K562 (cell line): ENCODE results near the gene CD4. TPM values are rescaled to one million over a fixed set of nuclear protein-coding genes. Genes with fewer than 3 reads are reported as not detected.
A peak's percentile ranks its signal among the peaks of the same experiment; 100 is the strongest.

Experiments
- ARID4B ChIP-seq: sonication (generic); formaldehyde crosslinking; IDR thresholded peaks from 2 replicates; pipeline ENCODE4 v1.8.0; 2022; ENCODE audit warnings: mild to moderate bottlenecking, missing genetic modification reagents
- CCNT2 ChIP-seq: IDR thresholded peaks from 2 replicates; pipeline ENCODE4 v1.6.1; 2011; ENCODE audit warnings: borderline replicate concordance, low read depth, mild to moderate bottlenecking, moderate library complexity, mixed read lengths, low read length; ENCODE audit not compliant: insufficient read length; ENCODE audit errors: extremely low read depth
- CREB3 ChIP-seq: fragments of 450-650 bp; conservative IDR thresholded peaks from 2 replicates; pipeline ENCODE4 v1.6.1; 2016; ENCODE audit warnings: missing genetic modification characterization, low read depth, mild to moderate bottlenecking, missing compliant biosample characterization, moderate library complexity
- HNRNPLL ChIP-seq: fragments of 200-400 bp; formaldehyde crosslinking; IDR thresholded peaks from 2 replicates; pipeline ENCODE4 v1.6.1; 2017; ENCODE audit warnings: low read length, low read depth, mild to moderate bottlenecking; ENCODE audit not compliant: poor library complexity, severe bottlenecking
- KDM2B ChIP-seq: fragments of 250-450 bp; sonication (Bioruptor Pico); IDR thresholded peaks from 2 replicates; pipeline ENCODE4 v1.8.0; 2021; ENCODE audit warnings: mild to moderate bottlenecking, moderate library complexity
- LEF1 ChIP-seq: fragments of 450-650 bp; IDR thresholded peaks from 2 replicates; pipeline ENCODE4 v1.6.1; 2016; ENCODE audit warnings: mild to moderate bottlenecking
- MBD2 ChIP-seq: sonication (generic); IDR thresholded peaks from 2 replicates; pipeline ENCODE4 v1.6.1; 2016; ENCODE audit warnings: low read depth, borderline replicate concordance
- MEF2D ChIP-seq: conservative IDR thresholded peaks from 2 replicates; pipeline ENCODE4 v1.6.1; 2016; ENCODE audit warnings: low read depth, missing genetic modification characterization, missing compliant biosample characterization
- NEUROD1 ChIP-seq: fragments of 150-350 bp; IDR thresholded peaks from 2 replicates; pipeline ENCODE4 v1.6.1; 2014; ENCODE audit warnings: borderline replicate concordance, low read length, low read depth; ENCODE audit not compliant: partially characterized antibody
- NFIC ChIP-seq: fragments of 450-650 bp; IDR thresholded peaks from 2 replicates; pipeline ENCODE4 v1.6.1; 2017; ENCODE audit warnings: mild to moderate bottlenecking, inconsistent platforms
- POLR2A ChIP-seq: fragments of 450-650 bp; conservative IDR thresholded peaks from 2 replicates; pipeline ENCODE4 v1.6.1; 2016
- ZBTB7A ChIP-seq: IDR thresholded peaks from 2 replicates; pipeline ENCODE4 v1.6.1; 2011; ENCODE audit warnings: low read depth, mild to moderate bottlenecking, low read length, moderate library complexity, borderline replicate concordance; ENCODE audit not compliant: control insufficient read depth
- ZNF431 ChIP-seq: sonication (generic); formaldehyde crosslinking; IDR thresholded peaks from 2 replicates; pipeline ENCODE4 v1.8.0; 2022; ENCODE audit warnings: mild to moderate bottlenecking, missing genetic modification reagents
- ZNF589 ChIP-seq: fragments of 200-800 bp; sonication (Bioruptor generic); IDR thresholded peaks from 2 replicates; pipeline ENCODE4 v1.6.1; 2016; ENCODE audit warnings: low read depth, missing genetic modification characterization, missing compliant biosample characterization
- ZNF75A ChIP-seq: fragments of 450-650 bp; formaldehyde crosslinking; IDR thresholded peaks from 2 replicates; pipeline ENCODE4 v1.4.0; 2020; ENCODE audit warnings: mild to moderate bottlenecking
- polyA plus RNA-seq, 8 experiments: library from polyadenylated mRNA; depleted of rRNA in 4 of 8; stranded (reverse) in 5 of 8; unstranded in 3 of 8; fragments of >200 nt; fragmentation: Nextera tagmentation in 2 of 8; fragmentation: Illumina TruSeq in 1 of 8; extraction: Ambion mirVana in 2 of 8; extraction: Trizol in 1 of 8; gene quantifications; 2 replicates each; pipeline versions ENCODE4 v1.2.1 to v1.2.3, GENCODE V29; 2011 to 2014; ENCODE audit warnings: inconsistent platforms in 1 of 8, missing spikeins in 1 of 8
- total RNA-seq, 7 experiments: library from RNA; depleted of rRNA in 6 of 7; stranded (reverse); fragments of >200 nt in 6 of 7; fragmentation: Illumina TruSeq in 2 of 7; extraction: Trizol in 2 of 7; gene quantifications; 2 replicates each; pipeline versions ENCODE4 v1.2.1 to v1.2.3, GENCODE V29; 2011 to 2021; ENCODE audit warnings: low replicate concordance in 1 of 7
- TF ChIP-seq, protein P1 (sequence below), 2 experiments: fragments of 450-650 bp; IDR thresholded peaks; 2 replicates each; pipeline ENCODE4 v1.6.1; 2018; ENCODE audit warnings: mild to moderate bottlenecking in 2 of 2, low read depth in 1 of 2; ENCODE audit not compliant: partially characterized antibody in 2 of 2

The CD4 gene
- total and polyA plus RNA-seq, 9 of the 15 experiments (the other 6 are each of a cell fraction or from before 2014, with no cell fraction given), result 0.06 to 0.27 (median 0.09) TPM; not detected in 5

- peak; percentile 96 for TF ChIP-seq CREB3 (tag)
- peak; percentile 97 for TF ChIP-seq NFIC
- peak; percentile 85 for TF ChIP-seq MEF2D (tag)
- TF ChIP-seq CCNT2, result no peak
- TF ChIP-seq, protein P1, sequence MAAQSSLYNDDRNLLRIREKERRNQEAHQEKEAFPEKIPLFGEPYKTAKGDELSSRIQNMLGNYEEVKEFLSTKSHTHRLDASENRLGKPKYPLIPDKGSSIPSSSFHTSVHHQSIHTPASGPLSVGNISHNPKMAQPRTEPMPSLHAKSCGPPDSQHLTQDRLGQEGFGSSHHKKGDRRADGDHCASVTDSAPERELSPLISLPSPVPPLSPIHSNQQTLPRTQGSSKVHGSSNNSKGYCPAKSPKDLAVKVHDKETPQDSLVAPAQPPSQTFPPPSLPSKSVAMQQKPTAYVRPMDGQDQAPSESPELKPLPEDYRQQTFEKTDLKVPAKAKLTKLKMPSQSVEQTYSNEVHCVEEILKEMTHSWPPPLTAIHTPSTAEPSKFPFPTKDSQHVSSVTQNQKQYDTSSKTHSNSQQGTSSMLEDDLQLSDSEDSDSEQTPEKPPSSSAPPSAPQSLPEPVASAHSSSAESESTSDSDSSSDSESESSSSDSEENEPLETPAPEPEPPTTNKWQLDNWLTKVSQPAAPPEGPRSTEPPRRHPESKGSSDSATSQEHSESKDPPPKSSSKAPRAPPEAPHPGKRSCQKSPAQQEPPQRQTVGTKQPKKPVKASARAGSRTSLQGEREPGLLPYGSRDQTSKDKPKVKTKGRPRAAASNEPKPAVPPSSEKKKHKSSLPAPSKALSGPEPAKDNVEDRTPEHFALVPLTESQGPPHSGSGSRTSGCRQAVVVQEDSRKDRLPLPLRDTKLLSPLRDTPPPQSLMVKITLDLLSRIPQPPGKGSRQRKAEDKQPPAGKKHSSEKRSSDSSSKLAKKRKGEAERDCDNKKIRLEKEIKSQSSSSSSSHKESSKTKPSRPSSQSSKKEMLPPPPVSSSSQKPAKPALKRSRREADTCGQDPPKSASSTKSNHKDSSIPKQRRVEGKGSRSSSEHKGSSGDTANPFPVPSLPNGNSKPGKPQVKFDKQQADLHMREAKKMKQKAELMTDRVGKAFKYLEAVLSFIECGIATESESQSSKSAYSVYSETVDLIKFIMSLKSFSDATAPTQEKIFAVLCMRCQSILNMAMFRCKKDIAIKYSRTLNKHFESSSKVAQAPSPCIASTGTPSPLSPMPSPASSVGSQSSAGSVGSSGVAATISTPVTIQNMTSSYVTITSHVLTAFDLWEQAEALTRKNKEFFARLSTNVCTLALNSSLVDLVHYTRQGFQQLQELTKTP (IDR thresholded peaks at IDR 0.05; ENCODE audit: low read depth in 1 of 2, partially characterized antibody in 2 of 2), result peak; percentile 92 to 100
- TF ChIP-seq KDM2B (CRISPR knock-in tag), result no peak
- TF ChIP-seq ZNF431, result no peak
- TF ChIP-seq LEF1, result no peak
- TF ChIP-seq MBD2, result peak; percentile 99
- TF ChIP-seq NEUROD1, result peak; percentile 66
- no peak for TF ChIP-seq ZBTB7A
- no peak for TF ChIP-seq ZNF75A (CRISPR knock-in tag)
- TF ChIP-seq POLR2A, result peak; percentile 79
- TF ChIP-seq ZNF589 (CRISPR knock-in tag), result peak; percentile 97
- peak; percentile 78; the same call in 1 of the 2 replicates for TF ChIP-seq ARID4B (CRISPR knock-in tag)
- peak; percentile 86 for TF ChIP-seq HNRNPLL
These were observed 62.8 kb downstream of the CD4 start, which contains the start of gene USP5 (continued) for GRCh38 chr12:6851921-6852650.
